Measurements from ENCODE around the gene PSMB10.
"Not testable (repeated sequence)": the region's sequence is repeated elsewhere in the genome, so short reads cannot be mapped to it uniquely, and the experiment has no call there.

The PSMB10 gene

DNA sequence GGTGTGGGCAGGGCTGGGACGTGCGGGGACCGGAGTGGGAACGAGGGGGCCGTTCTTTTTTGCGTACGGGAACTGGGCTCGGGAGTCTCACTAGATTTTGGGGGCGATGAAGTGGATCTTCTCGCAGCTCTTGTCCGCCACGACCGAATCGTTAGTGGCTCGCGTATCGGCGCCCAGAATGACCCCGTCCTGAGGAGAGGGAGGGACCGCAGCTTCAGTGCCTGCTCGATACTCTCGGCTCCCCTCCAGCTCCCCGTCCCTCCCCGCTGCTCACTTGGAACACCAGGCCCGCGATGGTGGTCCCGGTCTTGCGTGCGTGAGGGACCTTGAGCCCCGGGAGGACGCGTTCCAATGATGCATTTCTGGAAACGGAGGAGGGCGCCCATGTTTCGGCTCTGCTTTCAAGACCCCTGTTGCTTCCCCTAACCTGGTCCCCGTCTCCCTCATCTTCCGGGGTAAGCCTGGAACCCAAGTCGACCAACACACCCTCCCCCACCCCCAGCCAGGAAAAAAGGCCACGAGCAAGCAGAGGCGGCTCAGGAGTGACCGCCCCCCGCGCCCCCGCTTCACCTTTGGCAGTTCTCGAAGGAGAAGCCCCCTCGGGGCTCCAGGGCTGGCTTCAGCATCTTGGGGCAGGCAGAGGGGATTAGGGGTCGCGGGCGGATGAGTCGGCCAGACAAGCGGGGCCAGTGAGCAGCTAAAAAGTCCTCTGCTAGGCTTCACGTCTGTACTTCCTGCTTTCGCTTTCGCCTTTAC, at the start of gene PSMB10:
PSMB10 (minus strand) TSS at position 727 of the 756 bp plus-strand sequence; CDS start at position 626, 101 bp downstream.
- no peak for DNase-seq (ENCODE audit: low read depth)

GRCh38 chr16:67982011-67982696, 45.5 kb upstream of the PSMB10 start:
- no peak for DNase-seq (ENCODE audit: low read depth)

GRCh38 chr16:67979955-67980678, 43.5 kb upstream of the PSMB10 start, which contains the start of gene DPEP3:
DPEP3 (minus strand) TSS chr16:67980499; CDS start chr16:67980380, 119 bp downstream.
- no peak for DNase-seq (ENCODE audit: low read depth)

DNA sequence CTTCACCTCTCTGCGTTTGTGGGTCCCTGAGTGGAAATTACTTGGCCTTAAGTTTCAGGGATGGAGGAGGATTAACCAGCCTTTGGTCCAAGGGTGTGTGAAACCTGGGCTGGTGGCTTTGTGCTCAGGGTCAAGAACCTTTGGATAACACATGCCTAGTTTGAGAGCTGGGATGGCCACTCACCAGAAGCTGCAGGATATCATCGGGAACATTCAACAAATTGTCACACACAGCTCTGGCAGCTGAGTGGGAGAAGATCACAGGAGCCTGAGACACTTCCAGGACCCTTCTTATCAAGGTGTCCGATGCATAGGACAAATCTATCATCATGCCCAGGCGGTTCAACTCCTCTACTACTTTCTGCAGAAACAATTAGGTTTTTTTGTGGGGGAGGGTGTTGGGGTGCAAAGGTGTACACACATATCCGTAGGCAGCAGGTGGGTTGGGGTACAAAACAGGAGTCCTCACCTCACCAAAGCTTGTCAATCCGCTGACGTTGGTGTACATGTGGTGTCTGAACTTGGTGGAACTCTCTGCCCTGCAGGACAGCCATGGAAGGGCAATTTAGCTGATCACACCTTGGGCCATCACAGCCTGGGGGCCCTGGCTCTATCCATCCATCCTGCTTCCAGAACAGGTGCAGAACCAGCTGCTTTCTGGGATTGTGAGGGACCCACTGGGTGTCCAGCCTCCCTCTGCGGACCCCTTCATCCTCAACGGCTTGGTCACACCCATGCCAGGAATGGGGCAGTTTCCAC, 41.0 kb upstream of the PSMB10 start:
- no peak for DNase-seq (ENCODE audit: low read depth)

- DNase-seq (ENCODE audit: low read depth), result no peak
Measured at GRCh38 chr16:67977005-67977404, 40.4 kb upstream of the PSMB10 start.

DNA sequence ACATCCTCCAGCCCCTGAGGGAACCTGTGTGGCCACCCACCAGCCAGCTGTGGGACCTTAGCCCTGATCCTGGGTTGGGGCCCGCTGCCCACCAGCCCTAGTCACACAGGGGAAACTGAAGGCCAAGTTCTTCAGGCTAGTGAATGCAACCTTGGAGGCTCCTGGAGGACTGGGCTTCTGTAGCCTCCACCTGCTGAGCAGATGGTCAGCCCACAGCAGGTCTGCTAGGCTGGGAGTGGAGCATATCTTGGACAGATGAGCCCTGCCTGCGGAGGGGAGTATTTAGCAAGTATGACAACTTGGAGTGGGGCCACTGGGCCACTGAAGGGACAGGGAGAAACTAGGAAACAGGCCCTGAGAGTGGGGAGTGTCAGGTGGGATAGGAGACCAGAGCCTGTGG, 39.6 kb upstream of the PSMB10 start:
- DNase-seq (ENCODE audit: low read depth), result no peak

DNA sequence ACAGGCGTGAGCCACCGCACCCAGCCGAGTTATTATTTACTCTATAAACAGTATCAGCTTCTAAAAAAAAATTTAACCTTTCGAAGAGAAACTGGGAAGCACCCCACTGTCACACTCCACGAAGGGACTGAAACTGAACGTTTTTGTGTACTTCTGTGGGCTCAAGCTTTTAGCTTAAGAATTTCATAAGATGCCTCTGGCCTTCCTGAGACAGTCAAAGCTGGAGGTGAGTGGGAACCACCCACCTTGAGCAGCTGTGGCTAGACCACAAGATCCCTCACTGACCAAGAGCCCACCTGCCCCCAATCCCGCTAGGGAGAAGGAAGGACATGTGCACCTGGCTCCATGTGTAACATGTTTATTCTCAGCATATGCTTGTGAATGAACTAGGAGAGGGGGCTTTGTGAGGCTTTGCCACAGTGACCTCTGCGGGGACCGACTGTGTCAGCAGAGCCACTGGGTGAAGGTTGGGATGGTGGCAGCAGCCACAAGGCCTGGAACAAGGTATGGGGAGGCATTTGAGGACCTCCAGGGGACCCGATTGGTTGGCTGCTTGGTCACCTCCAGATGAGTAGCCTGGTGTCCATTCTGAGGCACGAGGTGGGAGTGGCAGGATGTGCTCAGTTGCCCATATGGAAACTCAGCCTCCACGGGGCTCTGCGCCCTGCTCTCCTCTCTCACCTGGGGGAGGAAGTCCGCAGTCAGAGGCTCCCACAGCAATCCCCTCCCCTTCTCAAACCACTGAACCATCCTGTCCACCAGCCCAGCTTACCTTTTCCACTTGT, 38.9 kb upstream of the PSMB10 start:
- DNase-seq (ENCODE audit: low read depth), result no peak

- not testable (repeated sequence) for DNase-seq (ENCODE audit: low read depth)
Measured at GRCh38 chr16:67972285-67972684, 35.6 kb upstream of the PSMB10 start.

DNA sequence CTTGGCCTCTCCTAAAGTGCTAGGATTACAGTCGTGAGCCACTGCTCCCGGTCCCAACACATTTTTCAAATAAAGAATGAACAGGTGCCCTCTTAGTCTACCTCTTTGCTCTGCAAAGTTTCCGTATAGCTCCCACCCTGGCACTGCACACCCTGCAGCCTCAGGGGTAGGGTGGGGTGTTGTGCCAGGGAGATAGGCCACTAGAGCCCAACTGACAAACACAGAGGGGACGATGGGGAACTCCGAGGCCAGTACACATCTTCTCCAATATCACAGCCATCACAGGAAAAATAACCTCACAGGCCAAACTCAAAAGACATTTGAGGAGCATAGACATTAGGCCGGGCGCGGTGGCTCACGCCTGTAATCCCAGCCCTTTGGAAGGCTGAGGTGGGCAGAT, 34.5 kb upstream of the PSMB10 start:
- DNase-seq (ENCODE audit: low read depth), result no peak

GRCh38 chr16:67969254-67970039, 32.8 kb upstream of the PSMB10 start:
- DNase-seq (ENCODE audit: low read depth), result no peak

DNA sequence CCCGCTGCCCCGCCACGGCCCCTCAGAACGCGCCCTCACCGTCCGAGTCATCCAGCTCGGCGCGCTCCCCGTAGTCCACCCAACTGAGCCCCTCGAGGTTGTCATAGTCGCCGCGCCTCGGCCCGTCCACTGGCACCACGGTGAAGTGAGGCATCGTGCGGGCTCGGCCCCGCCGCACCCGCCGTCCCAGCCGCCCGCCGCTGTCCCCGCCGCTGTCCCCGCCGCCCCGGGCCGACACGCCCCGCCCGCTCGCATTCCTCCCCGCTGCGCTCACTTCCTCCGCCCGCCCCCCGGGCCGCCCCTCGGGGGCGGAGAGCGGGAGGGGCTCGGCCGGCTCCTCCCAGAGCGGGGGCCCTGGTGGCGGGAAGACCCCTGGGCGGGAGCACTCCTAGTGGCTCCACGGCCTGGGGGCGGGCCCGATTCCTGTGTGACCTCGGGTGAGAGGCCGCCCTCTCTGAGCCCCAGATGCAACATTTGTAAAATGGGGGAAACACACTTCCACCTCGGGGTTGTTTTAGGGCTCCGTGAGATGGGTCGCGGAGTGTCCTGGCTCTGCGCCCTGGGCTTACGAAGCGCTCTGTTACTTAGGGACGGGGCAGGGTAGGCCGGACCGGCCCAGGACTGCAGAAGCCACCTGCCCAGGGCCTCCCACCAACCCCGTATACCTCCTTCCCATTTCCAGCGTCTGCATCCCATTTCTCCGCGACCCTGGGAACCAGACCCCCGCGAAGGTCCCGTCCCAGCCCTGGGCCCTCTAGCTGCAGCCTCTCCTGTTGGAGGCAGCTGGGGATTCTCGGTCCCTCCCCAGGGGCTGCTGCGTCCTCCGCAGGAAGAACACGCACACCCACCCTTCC, 32.0 kb upstream of the PSMB10 start, which contains the start of gene SLC12A4:
SLC12A4 (minus strand) TSS at position 238 of the 854 bp plus-strand sequence; CDS start at position 154, 84 bp downstream.
- peak; percentile 56 for DNase-seq (ENCODE audit: low read depth)

DNA sequence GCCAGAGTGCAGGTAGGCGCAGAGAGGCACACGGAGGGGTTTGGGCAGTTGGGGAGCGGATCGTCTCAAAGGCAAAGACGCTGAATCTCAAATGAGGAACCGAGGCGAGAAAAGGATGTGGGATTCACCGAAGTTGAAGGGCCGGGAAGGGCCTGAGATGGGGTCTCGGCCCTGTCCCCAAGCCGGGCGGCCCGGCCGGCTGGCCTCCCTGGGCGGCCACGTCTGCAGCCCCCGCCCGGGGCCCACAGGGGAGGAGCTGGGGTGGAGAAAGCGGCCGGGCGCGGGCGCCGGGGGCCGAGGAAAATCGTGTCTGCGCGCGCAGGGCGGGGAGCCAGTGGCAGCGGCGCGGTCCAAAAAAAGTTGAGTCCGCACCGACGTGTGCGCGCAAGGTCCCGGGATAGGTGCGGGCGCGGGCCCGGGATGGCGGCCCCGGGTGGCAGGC, 31.3 kb upstream of the PSMB10 start:
- no peak for DNase-seq (ENCODE audit: low read depth)

DNA sequence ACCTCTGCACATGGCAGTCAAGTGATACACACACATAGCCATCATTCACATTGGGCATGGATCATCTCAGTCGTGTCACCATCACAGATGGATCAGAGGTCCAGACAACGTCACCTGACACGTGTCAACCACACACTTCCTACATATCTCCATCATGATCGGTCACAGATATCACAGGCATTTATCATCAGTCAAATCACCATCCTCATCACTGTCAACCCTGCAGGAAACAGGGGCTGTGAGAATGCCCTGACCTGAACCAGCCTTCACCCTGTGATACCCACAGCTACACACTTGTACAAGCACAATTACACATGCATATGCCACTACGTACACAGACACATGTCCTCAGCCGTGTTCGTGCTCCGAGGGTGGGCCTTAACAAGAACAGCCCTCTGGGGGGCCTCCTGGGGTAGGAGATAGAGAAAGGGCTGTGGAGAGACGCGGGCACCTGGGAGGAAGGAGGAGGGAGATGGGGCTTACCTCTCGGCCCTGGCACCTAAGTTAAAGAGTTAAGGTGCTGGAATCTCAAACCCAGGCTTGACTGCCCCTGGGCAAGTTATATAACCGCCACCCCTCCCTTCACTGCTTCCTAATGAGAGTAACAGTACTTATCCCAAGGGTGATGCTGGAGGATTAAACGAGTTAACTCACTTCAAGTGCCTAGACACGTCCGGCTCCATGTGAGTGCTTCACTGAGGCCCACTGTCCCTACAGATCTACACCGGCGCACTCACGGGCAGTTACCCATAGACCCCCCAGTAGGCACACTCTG, 30.7 kb upstream of the PSMB10 start:
- no peak for DNase-seq (ENCODE audit: low read depth)

- DNase-seq (ENCODE audit: low read depth), result no peak
Measured at GRCh38 chr16:67966549-67967182, 30.0 kb upstream of the PSMB10 start.

- DNase-seq (ENCODE audit: low read depth), result no peak
Measured at GRCh38 chr16:67965668-67966548, 29.3 kb upstream of the PSMB10 start.

- no peak for DNase-seq (ENCODE audit: low read depth)
Measured at GRCh38 chr16:67964477-67965131, 28.0 kb upstream of the PSMB10 start.
